ENCODE measurements around the gene DACT1. TPM values are rescaled to one million over a fixed set of nuclear protein-coding genes. Genes with fewer than 3 reads are reported as not detected.

Gene DACT1
- total and polyA plus RNA-seq, 10 of the 15 experiments (the other 5 are each of a cell fraction or from before 2014, with no cell fraction given): 0.13 to 2.9 (median 0.91) TPM

DNA sequence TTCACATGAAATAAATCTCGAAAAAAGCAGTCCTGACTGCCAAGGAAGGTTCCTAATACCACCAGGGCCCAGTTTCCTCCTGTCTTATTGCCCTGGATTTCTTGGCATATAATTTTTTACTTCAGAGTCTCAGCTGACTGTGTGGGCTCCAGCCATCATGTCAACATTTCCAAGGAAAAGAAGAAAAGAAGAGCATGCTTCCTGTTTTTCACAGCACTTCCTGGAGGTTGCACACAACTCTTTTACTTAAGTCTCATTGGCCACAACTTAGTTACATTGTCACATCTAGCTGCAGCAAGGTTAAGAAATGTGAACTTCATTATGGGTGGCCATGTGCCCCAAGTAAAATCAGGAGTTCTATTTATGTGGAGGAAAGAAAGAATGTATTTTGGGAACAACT is 24.3 kb downstream of the DACT1 start:
- no TSS peak for BruUV-seq (replicated peaks)
- CTCF ChIA-PET: interaction anchor here (1.3 kb wide), 1 partner anchor 21 kb away, joined by 3 read pairs; no protein-coding TSS in a partner anchor
- no peak for FAIRE-seq
- TF ChIP-seq SP1 (IDR thresholded peaks at IDR 0.05; ENCODE audit: low read depth, low read length): no peak
- no peak for TF ChIP-seq ZZZ3 (IDR thresholded peaks at IDR 0.05; ENCODE audit: control insufficient read depth, insufficient read length, low read depth)
- TF ChIP-seq BRCA1 (IDR thresholded peaks at IDR 0.05; ENCODE audit: low read depth, low read length): no peak
- TF ChIP-seq RFX5 (IDR thresholded peaks at IDR 0.05; ENCODE audit: low read depth, low read length): no peak
- no peak for TF ChIP-seq PML (IDR thresholded peaks at IDR 0.05; ENCODE audit: low read length)
- no peak for TF ChIP-seq STAT1 (conservative IDR thresholded peaks at IDR 0.05)
- no peak for TF ChIP-seq MEF2A (IDR thresholded peaks at IDR 0.05; ENCODE audit: insufficient read depth, low read depth, low read length)
- TF ChIP-seq, protein P1, sequence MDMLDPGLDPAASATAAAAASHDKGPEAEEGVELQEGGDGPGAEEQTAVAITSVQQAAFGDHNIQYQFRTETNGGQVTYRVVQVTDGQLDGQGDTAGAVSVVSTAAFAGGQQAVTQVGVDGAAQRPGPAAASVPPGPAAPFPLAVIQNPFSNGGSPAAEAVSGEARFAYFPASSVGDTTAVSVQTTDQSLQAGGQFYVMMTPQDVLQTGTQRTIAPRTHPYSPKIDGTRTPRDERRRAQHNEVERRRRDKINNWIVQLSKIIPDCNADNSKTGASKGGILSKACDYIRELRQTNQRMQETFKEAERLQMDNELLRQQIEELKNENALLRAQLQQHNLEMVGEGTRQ (IDR thresholded peaks at IDR 0.05; ENCODE audit: borderline replicate concordance, low read depth, low read length): no peak
- TF ChIP-seq ZNF217 (IDR thresholded peaks at IDR 0.05): no peak
- no peak for TF ChIP-seq POLR2AphosphoS5 (IDR thresholded peaks at IDR 0.05; ENCODE audit: low read length)
- TF ChIP-seq MXI1 (IDR thresholded peaks at IDR 0.05; ENCODE audit: low read depth, low read length): no peak
- TF ChIP-seq POU2F2 (IDR thresholded peaks at IDR 0.05; ENCODE audit: borderline replicate concordance, low read depth, low read length): no peak
- TF ChIP-seq, protein P2, sequence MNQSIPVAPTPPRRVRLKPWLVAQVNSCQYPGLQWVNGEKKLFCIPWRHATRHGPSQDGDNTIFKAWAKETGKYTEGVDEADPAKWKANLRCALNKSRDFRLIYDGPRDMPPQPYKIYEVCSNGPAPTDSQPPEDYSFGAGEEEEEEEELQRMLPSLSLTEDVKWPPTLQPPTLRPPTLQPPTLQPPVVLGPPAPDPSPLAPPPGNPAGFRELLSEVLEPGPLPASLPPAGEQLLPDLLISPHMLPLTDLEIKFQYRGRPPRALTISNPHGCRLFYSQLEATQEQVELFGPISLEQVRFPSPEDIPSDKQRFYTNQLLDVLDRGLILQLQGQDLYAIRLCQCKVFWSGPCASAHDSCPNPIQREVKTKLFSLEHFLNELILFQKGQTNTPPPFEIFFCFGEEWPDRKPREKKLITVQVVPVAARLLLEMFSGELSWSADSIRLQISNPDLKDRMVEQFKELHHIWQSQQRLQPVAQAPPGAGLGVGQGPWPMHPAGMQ (IDR thresholded peaks at IDR 0.05; ENCODE audit: borderline replicate concordance): no peak
- TF ChIP-seq, protein P3, sequence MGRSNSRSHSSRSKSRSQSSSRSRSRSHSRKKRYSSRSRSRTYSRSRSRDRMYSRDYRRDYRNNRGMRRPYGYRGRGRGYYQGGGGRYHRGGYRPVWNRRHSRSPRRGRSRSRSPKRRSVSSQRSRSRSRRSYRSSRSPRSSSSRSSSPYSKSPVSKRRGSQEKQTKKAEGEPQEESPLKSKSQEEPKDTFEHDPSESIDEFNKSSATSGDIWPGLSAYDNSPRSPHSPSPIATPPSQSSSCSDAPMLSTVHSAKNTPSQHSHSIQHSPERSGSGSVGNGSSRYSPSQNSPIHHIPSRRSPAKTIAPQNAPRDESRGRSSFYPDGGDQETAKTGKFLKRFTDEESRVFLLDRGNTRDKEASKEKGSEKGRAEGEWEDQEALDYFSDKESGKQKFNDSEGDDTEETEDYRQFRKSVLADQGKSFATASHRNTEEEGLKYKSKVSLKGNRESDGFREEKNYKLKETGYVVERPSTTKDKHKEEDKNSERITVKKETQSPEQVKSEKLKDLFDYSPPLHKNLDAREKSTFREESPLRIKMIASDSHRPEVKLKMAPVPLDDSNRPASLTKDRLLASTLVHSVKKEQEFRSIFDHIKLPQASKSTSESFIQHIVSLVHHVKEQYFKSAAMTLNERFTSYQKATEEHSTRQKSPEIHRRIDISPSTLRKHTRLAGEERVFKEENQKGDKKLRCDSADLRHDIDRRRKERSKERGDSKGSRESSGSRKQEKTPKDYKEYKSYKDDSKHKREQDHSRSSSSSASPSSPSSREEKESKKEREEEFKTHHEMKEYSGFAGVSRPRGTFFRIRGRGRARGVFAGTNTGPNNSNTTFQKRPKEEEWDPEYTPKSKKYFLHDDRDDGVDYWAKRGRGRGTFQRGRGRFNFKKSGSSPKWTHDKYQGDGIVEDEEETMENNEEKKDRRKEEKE (IDR thresholded peaks at IDR 0.05): no peak
- TF ChIP-seq, protein P4, sequence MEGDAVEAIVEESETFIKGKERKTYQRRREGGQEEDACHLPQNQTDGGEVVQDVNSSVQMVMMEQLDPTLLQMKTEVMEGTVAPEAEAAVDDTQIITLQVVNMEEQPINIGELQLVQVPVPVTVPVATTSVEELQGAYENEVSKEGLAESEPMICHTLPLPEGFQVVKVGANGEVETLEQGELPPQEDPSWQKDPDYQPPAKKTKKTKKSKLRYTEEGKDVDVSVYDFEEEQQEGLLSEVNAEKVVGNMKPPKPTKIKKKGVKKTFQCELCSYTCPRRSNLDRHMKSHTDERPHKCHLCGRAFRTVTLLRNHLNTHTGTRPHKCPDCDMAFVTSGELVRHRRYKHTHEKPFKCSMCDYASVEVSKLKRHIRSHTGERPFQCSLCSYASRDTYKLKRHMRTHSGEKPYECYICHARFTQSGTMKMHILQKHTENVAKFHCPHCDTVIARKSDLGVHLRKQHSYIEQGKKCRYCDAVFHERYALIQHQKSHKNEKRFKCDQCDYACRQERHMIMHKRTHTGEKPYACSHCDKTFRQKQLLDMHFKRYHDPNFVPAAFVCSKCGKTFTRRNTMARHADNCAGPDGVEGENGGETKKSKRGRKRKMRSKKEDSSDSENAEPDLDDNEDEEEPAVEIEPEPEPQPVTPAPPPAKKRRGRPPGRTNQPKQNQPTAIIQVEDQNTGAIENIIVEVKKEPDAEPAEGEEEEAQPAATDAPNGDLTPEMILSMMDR (IDR thresholded peaks at IDR 0.05 in 2 of 3, conservative IDR thresholded peaks at IDR 0.05 in 1 of 3; ENCODE audit: control insufficient read depth in 2 of 3, extremely low read depth in 1 of 3, insufficient read depth in 1 of 3, low read depth in 3 of 3, low read length in 3 of 3): no peak
- no peak for TF ChIP-seq GATAD2B (conservative IDR thresholded peaks at IDR 0.05; ENCODE audit: low read depth)
- TF ChIP-seq, protein P5, sequence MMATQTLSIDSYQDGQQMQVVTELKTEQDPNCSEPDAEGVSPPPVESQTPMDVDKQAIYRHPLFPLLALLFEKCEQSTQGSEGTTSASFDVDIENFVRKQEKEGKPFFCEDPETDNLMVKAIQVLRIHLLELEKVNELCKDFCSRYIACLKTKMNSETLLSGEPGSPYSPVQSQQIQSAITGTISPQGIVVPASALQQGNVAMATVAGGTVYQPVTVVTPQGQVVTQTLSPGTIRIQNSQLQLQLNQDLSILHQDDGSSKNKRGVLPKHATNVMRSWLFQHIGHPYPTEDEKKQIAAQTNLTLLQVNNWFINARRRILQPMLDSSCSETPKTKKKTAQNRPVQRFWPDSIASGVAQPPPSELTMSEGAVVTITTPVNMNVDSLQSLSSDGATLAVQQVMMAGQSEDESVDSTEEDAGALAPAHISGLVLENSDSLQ (IDR thresholded peaks at IDR 0.05): no peak
- TF ChIP-seq EZH2 (IDR thresholded peaks at IDR 0.05; ENCODE audit: borderline replicate concordance, control insufficient read depth, low read depth, low read length): no peak

More for the DNA sequence above, 24.3 kb downstream of the DACT1 start:
- Histone ChIP-seq H3K27me3 (replicated peaks in 1 of 2; ENCODE audit: control insufficient read depth in 2 of 2, insufficient read depth in 2 of 2, low read length in 1 of 2) (no peaks in the 10 kb centered on the region), H3K79me2 (ENCODE audit: control insufficient read depth, insufficient read depth, low read length) (no peaks in the 10 kb centered on the region), H3K4me3 (no peak overlapping the region), H3K36me3 (ENCODE audit: control insufficient read depth in 2 of 2, insufficient read depth in 2 of 2, low read length in 1 of 2) (no peaks in the 10 kb centered on the region), H3K9me3 (replicated peaks; ENCODE audit: control insufficient read depth, insufficient read depth, low read length) (no peaks in the 10 kb centered on the region), H3K27ac (ENCODE audit: control insufficient read depth, insufficient read depth) (no peak overlapping the region), H3K9ac (ENCODE audit: control insufficient read depth, insufficient read depth, low read length) (no peak overlapping the region), H2AFZ (ENCODE audit: control insufficient read depth, low read depth, low read length) (no peak overlapping the region), H3K4me1 (ENCODE audit: control insufficient read depth, insufficient read depth, low read length) (no peaks in the 10 kb centered on the region), H4K20me1 (ENCODE audit: control insufficient read depth, insufficient read depth) (no peaks in the 10 kb centered on the region), H3K4me2 (ENCODE audit: control insufficient read depth, insufficient read depth) (no peak overlapping the region)
- in situ Hi-C loops (cut with MboI): no loop called here
- RAD21 ChIA-PET (ENCODE audit: unreplicated experiment): no interaction called here
- SMC1A ChIA-PET (ENCODE audit: uncharacterized antibody, unreplicated experiment): interaction anchor here (0.8 to 2.4 kb wide), 5 partner anchors 75 to 393 kb away, joined by 3 to 9 read pairs (median 3); no protein-coding TSS in a partner anchor
- intact Hi-C loops (cut with micrococcal nuclease; ENCODE audit: unreplicated experiment): no loop called here
- POLR2A ChIA-PET: no interaction called here
- no peak for DNase-seq (ENCODE audit: low read depth, low spot score)
- 7% methylated on average over 1 of the region's 1 CpG for WGBS (ENCODE audit: insufficient coverage, insufficient replicate concordance, low lambda C conversion rate, missing lambda C conversion rate)
- no peak for ATAC-seq
